ENCODE measurements around the gene GALR1. TPM values are rescaled to one million over a fixed set of nuclear protein-coding genes. Genes with fewer than 3 reads are reported as not detected.

Gene GALR1
- total and polyA plus RNA-seq, 2 experiments from 2014 or later = 0.32 to 1.1 TPM

DNA sequence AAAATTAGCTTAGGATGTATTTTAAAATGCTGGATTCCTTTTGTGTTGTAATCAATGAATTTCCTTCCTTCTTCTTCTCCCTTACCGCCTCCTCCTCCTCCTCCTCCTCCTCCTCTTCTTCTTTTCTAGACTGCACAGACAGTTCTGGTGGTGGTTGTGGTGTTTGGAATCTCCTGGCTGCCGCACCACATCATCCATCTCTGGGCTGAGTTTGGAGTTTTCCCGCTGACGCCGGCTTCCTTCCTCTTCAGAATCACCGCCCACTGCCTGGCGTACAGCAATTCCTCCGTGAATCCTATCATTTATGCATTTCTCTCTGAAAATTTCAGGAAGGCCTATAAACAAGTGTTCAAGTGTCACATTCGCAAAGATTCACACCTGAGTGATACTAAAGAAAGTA lies 18.8 kb downstream of the GALR1 start:
- H3F3A ChIP-seq (replicated peaks; ENCODE audit: low read depth) = no peaks in the 10 kb centered on the region
- H3K27ac ChIP-seq (ENCODE audit: low read depth) = no peak overlapping the region
- H3K9me2 ChIP-seq (ENCODE audit: insufficient read depth) = peaks cover 7% of the 10 kb centered on the region; the same call in 1 of the 2 replicates
- no peak for TF ChIP-seq ETS1 (IDR thresholded peaks at IDR 0.05)
- no peak for TF ChIP-seq EZH2 (IDR thresholded peaks at IDR 0.05; ENCODE audit: low read depth, unreplicated experiment)
- no peak for TF ChIP-seq ZNF462 (CRISPR knock-in tag; IDR thresholded peaks at IDR 0.05)
- TF ChIP-seq JUNB (IDR thresholded peaks at IDR 0.05; ENCODE audit: unreplicated experiment) = no peak
- TF ChIP-seq ZNF331 (CRISPR knock-in tag; IDR thresholded peaks at IDR 0.05; ENCODE audit: low read depth) = no peak
- no peak for TF ChIP-seq REST (IDR thresholded peaks at IDR 0.05; ENCODE audit: unreplicated experiment)
- TF ChIP-seq POLR2AphosphoS5 (IDR thresholded peaks at IDR 0.05; ENCODE audit: low read depth) = no peak
- TF ChIP-seq STAT1 (IDR thresholded peaks at IDR 0.05; ENCODE audit: unreplicated experiment) = no peak
- no peak for TF ChIP-seq NANOG (IDR thresholded peaks at IDR 0.05; ENCODE audit: borderline replicate concordance)
- TF ChIP-seq ZNF114 (CRISPR knock-in tag; IDR thresholded peaks at IDR 0.05) = no peak
- TF ChIP-seq CTCF (conservative IDR thresholded peaks at IDR 0.05; ENCODE audit: low read depth in 2 of 2) = no peak
- no peak for TF ChIP-seq EZH2phosphoT487 (IDR thresholded peaks at IDR 0.05; ENCODE audit: unreplicated experiment)
- no peak for TF ChIP-seq CREB1 (CRISPR knock-in tag; IDR thresholded peaks at IDR 0.05; ENCODE audit: low read depth)
- Mint-ChIP-seq H3K4me3 (no peak overlapping the region), H3K27me3 (ENCODE audit: insufficient read depth, low read depth, poor library complexity) (peaks cover 3% of the 10 kb centered on the region), H3K4me1 (peaks cover 41% of the 10 kb centered on the region), H3K36me3 (ENCODE audit: low read depth) (peaks cover 13% of the 10 kb centered on the region), H3K27ac (no peak overlapping the region), H3K9me3 (peaks cover 16% of the 10 kb centered on the region)
- H3K4me2 ChIP-seq = no peak overlapping the region
- H3K79me2 ChIP-seq (replicated peaks; ENCODE audit: insufficient read depth) = no peaks in the 10 kb centered on the region
- H3K36me3 ChIP-seq (ENCODE audit: insufficient read depth) = peaks cover 5% of the 10 kb centered on the region
- peaks cover 39% of the 10 kb centered on the region for H3K4me1 ChIP-seq (ENCODE audit: insufficient read depth)
- H2AFZ ChIP-seq = no peak overlapping the region
- H3K4me3 ChIP-seq = no peak overlapping the region
- DNase-seq (ENCODE audit: low spot score) = no peak
- H3K27me3 ChIP-seq (ENCODE audit: insufficient read depth) = no peaks in the 10 kb centered on the region
- H4K20me1 ChIP-seq (replicated peaks; ENCODE audit: insufficient read depth) = no peaks in the 10 kb centered on the region
- ATAC-seq = no peak

Measured in GM23338 (cell line).